Stomach (tissue), 9 donors: Measurements from ENCODE around the gene CDH8. TPM values are rescaled to one million over a fixed set of nuclear protein-coding genes. Genes with fewer than 3 reads are reported as not detected.

Source experiments
- DNase-seq, 2 donors: peaks; one replicate each; pipeline versions ENCODE4 v3.0.0 to v3.0.0-alpha.2; 2013 to 2019
- H3K27ac ChIP-seq, 5 donors: fragments of 200-600 bp in 4 of 5; sonication (generic) in 4 of 5; one replicate each; pipeline ENCODE4 v1.5.1; 2013 to 2019; ENCODE audit warnings: mild to moderate bottlenecking in 1 of 5, moderate library complexity in 1 of 5
- H3K27me3 ChIP-seq, 3 donors: fragments of 200-600 bp; sonication (generic); one replicate each; pipeline ENCODE4 v1.5.1; 2017 to 2019; ENCODE audit warnings: mixed run types in 1 of 3
- H3K36me3 ChIP-seq, 4 donors: fragments of 200-600 bp; sonication (generic); 1 replicate in 3 of 4; 2 replicates in 1 of 4; pipeline ENCODE4 v1.5.1; 2016 to 2019
- H3K4me1 ChIP-seq, 4 donors: fragments of 200-600 bp; sonication (generic); one replicate each; pipeline ENCODE4 v1.5.1; 2016 to 2019
- H3K4me3 ChIP-seq, 4 donors: fragments of 200-600 bp; sonication (generic) in 3 of 4; one replicate each; pipeline ENCODE4 v1.5.1; 2016 to 2019; ENCODE audit warnings: mild to moderate bottlenecking in 1 of 4
- H3K9me3 ChIP-seq, 4 donors: fragments of 200-600 bp; sonication (generic); one replicate each; pipeline ENCODE4 v1.5.1; 2016 to 2019
- EP300 ChIP-seq: sonication (generic); formaldehyde crosslinking; IDR thresholded peaks from one replicate; pipeline ENCODE4 v1.6.1; 2017; ENCODE audit warnings: antibody characterized with exemption
- POLR2A ChIP-seq, 4 donors: fragments of 450-650 bp; IDR thresholded peaks; one replicate each; pipeline ENCODE4 v1.6.1; 2016; ENCODE audit warnings: antibody characterized with exemption in 4 of 4, control low read depth in 2 of 4, mild to moderate bottlenecking in 1 of 4, moderate library complexity in 1 of 4
- POLR2AphosphoS5 ChIP-seq, 3 donors: sonication (generic); formaldehyde crosslinking; IDR thresholded peaks; one replicate each; pipeline ENCODE4 v1.6.1; 2016; ENCODE audit warnings: antibody characterized with exemption in 3 of 3
- WGBS, 5 donors: extraction: QIAGEN DNeasy Blood & Tissue Kit in 3 of 5; methylation state at CpG; one replicate each; pipeline versions ENCODE4 v1.1.5 to v1.1.7; 2013 to 2018; 5-methylcytosine and 5-hydroxymethylcytosine counted together
- intact Hi-C: fragments of 100-400 bp; cut with DNase I; formaldehyde crosslinking; loops from one replicate; pipeline ENCODE4 v1.15.1; 2023; ENCODE audit warnings: low total_unique reads
- polyA plus RNA-seq, 3 donors: library from polyadenylated mRNA; stranded (reverse); fragments of 200-250 nt; gene quantifications; one replicate each; pipeline ENCODE4 v1.2.3, GENCODE V29; 2013
- total RNA-seq, 5 donors: library from RNA; depleted of rRNA; stranded (reverse); fragments of >200 nt; gene quantifications; one replicate each; pipeline versions ENCODE4 v1.1.0 to v1.2.3, GENCODE V29; 2014 to 2016
- TF ChIP-seq, protein P1 (sequence below), 7 experiments: fragments of 450-650 bp in 4 of 7; fragments of 200-600 bp in 3 of 7; sonication (generic) in 3 of 7; IDR thresholded peaks; one replicate each; pipeline ENCODE4 v1.5.1; 2016 to 2019; ENCODE audit warnings: antibody characterized with exemption in 7 of 7, control low read depth in 2 of 7, mild to moderate bottlenecking in 1 of 7
- donor health status: healthy with polysubstance abuse.
- donor health status: Bipolar disorder and iron deficiency.
- donor health status: healthy.

The CDH8 gene
- total and polyA plus RNA-seq, 8 donors, result 0.13 to 6.4 TPM; not detected in 6

DNA sequence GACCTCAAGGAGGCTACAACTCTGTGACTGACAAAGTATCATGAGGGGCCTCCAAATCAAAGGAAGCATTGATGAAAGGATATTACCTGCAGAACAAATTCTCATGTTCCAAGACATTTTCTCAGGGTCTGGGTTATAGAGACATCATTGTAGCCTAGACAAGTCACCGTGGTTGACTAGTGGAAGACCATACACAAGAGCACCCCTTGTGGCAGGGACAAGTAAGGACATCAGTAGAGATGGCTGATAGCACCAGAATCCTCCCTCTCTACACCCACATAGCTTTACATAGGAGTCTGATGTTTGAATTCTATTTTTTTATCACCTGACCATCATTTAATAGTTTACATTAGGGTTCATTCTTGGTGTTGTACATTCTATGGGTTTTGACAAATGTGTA, 32.5 kb upstream of the CDH8 start:
- no peaks in the 10 kb centered on the region for H3K4me1 ChIP-seq
- H3K36me3 ChIP-seq, result no peaks in the 10 kb centered on the region
- no peak overlapping the region for H3K27ac ChIP-seq
- H3K9me3 ChIP-seq, result no peaks in the 10 kb centered on the region
- TF ChIP-seq, protein P1, sequence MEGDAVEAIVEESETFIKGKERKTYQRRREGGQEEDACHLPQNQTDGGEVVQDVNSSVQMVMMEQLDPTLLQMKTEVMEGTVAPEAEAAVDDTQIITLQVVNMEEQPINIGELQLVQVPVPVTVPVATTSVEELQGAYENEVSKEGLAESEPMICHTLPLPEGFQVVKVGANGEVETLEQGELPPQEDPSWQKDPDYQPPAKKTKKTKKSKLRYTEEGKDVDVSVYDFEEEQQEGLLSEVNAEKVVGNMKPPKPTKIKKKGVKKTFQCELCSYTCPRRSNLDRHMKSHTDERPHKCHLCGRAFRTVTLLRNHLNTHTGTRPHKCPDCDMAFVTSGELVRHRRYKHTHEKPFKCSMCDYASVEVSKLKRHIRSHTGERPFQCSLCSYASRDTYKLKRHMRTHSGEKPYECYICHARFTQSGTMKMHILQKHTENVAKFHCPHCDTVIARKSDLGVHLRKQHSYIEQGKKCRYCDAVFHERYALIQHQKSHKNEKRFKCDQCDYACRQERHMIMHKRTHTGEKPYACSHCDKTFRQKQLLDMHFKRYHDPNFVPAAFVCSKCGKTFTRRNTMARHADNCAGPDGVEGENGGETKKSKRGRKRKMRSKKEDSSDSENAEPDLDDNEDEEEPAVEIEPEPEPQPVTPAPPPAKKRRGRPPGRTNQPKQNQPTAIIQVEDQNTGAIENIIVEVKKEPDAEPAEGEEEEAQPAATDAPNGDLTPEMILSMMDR (IDR thresholded peaks at IDR 0.05), result no peak
- TF ChIP-seq POLR2A (IDR thresholded peaks at IDR 0.05) (no peak), POLR2AphosphoS5 (IDR thresholded peaks at IDR 0.05) (no peak), EP300 (no peak)
- H3K4me3 ChIP-seq, result no peak overlapping the region
- no peaks in the 10 kb centered on the region for H3K27me3 ChIP-seq
- WGBS, 5 donors, result 71 to 87% (median 81%) methylated on average over 1 of the region's 1 CpG
- DNase-seq, result no peak
- intact Hi-C loops, result no loop called here

DNA sequence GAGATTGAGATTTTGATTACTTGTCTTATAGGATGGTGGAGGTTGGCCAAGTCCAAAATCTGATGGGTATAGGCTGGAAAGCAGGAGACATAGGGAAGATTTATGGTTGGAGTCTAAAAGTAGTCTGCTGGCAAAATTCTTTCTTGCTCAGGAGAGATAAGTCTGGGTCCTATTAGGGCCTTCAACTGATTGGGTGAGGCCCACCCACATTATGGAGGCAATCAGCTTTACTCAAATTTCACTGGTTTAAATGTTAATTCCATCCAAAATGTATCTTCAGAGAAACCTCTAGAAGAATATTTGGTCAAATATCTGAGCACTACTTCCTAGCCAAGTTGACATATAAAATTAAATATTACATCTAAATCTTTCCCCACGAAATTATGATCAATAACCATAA, 31.7 kb upstream of the CDH8 start:
- Histone ChIP-seq H3K27me3 (no peaks in the 10 kb centered on the region), H3K4me3 (no peak overlapping the region), H3K36me3 (no peaks in the 10 kb centered on the region), H3K4me1 (no peaks in the 10 kb centered on the region), H3K9me3 (no peaks in the 10 kb centered on the region), H3K27ac (no peak overlapping the region)
- no peak for DNase-seq
- TF ChIP-seq POLR2A (IDR thresholded peaks at IDR 0.05) (no peak), EP300 (no peak), POLR2AphosphoS5 (IDR thresholded peaks at IDR 0.05) (no peak)
- TF ChIP-seq, protein P1 (IDR thresholded peaks at IDR 0.05), result no peak
- intact Hi-C loops, result no loop called here
- WGBS, 5 donors, result 23 to 52% (median 40%) methylated on average over 1 of the region's 1 CpG

DNA sequence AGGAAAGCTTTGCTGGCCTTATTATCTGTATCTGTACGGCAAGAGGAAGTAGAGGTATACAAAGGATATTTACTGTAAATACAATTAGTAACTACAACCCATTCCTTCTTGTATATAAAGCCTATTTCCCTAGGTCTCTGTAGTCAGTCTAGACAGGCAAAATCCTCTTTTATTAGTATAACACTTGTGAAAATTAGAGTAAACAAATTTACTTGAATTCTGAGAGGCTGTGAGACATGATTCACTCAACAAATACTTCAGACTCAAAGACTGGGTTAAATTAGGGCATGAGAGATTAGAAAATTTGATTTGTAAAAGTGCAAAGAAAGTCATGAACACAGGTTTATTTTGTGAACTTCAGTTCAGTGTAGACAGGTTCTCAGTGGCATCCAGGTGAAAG, 30.9 kb upstream of the CDH8 start:
- Histone ChIP-seq H3K4me1 (no peaks in the 10 kb centered on the region), H3K27ac (no peak overlapping the region), H3K36me3 (no peaks in the 10 kb centered on the region), H3K9me3 (no peaks in the 10 kb centered on the region), H3K4me3 (no peak overlapping the region), H3K27me3 (no peaks in the 10 kb centered on the region)
- 38 to 57% (median 51%) methylated on average over 1 of the region's 1 CpG for WGBS, 5 donors
- TF ChIP-seq, protein P1 (IDR thresholded peaks at IDR 0.05), result no peak
- TF ChIP-seq POLR2A (IDR thresholded peaks at IDR 0.05) (no peak), POLR2AphosphoS5 (IDR thresholded peaks at IDR 0.05) (no peak), EP300 (no peak)
- intact Hi-C loops, result no loop called here
- DNase-seq, result no peak

DNA sequence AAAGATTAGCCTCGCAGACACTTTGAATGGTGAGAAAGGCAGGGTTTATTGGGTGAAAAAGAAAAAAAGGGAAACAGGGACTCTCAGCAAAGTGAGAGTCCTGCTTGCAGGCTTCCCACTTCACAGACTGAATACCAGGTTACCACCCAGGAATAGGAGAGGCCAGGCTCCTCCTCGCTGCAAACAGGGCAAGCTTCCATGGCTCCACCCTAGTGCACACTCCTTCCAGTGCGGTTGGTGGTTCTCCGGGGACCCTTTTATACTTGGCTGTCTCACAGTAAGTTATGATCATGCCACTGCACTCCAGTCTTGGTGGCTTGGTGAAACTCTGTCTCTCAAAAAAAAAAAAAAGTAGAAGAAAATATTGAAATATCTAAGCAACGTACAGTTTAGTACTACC, 30.5 kb upstream of the CDH8 start:
- intact Hi-C loops, result no loop called here

More for the DNA sequence above, 30.5 kb upstream of the CDH8 start:
- Histone ChIP-seq H3K4me1 (no peaks in the 10 kb centered on the region), H3K27me3 (no peaks in the 10 kb centered on the region), H3K36me3 (no peaks in the 10 kb centered on the region), H3K4me3 (no peak overlapping the region), H3K27ac (no peak overlapping the region), H3K9me3 (no peaks in the 10 kb centered on the region)
- 64 to 82% (median 78%) methylated on average over 5 of the region's 5 CpGs for WGBS, 5 donors
- no peak for DNase-seq
- TF ChIP-seq, protein P1 (IDR thresholded peaks at IDR 0.05), result no peak
